ENCODE measurements around the gene PDZRN3.

The PDZRN3 gene

GRCh38 chr3:73493543-73494308 lies 131.0 kb downstream of the PDZRN3 start:
- Histone ChIP-seq H3K27me3 (no peaks in the 10 kb centered on the region), H3K4me3 (no peak overlapping the region), H3K36me3 (no peaks in the 10 kb centered on the region), H3K27ac (peak overlapping the region; percentile 29 to 30), H3K9me3 (no peaks in the 10 kb centered on the region), H3K4me1 (peaks cover 0 to 65% (median 26%) of the 10 kb centered on the region in 4 donors)
- TF ChIP-seq CTCF (IDR thresholded peaks at IDR 0.05): no peak
- no peak for DNase-seq
- intact Hi-C loops (cut with DNase I; ENCODE audit: low total_unique reads): no loop called here

- Histone ChIP-seq H3K27me3 (no peaks in the 10 kb centered on the region), H3K4me1 (peaks cover 0 to 77% (median 32%) of the 10 kb centered on the region in 4 donors), H3K36me3 (no peaks in the 10 kb centered on the region)
These were observed 132.6 kb downstream of the PDZRN3 start for GRCh38 chr3:73492186-73492585.

GRCh38 chr3:73491287-73491662 lies 133.5 kb downstream of the PDZRN3 start:
- H3K4me1 ChIP-seq: peaks cover 0 to 75% (median 33%) of the 10 kb centered on the region in 4 donors
- intact Hi-C loops (cut with DNase I; ENCODE audit: low total_unique reads): no loop called here

More at GRCh38 chr3:73492186-73492585, 132.6 kb downstream of the PDZRN3 start:
- TF ChIP-seq CTCF (IDR thresholded peaks at IDR 0.05): no peak
- DNase-seq: no peak
- no peaks in the 10 kb centered on the region for H3K9me3 ChIP-seq
- no peak overlapping the region for H3K27ac ChIP-seq
- no peak overlapping the region for H3K4me3 ChIP-seq
- intact Hi-C loops (cut with DNase I; ENCODE audit: low total_unique reads): no loop called here

GRCh38 chr3:73490453-73491286 lies 134.1 kb downstream of the PDZRN3 start:
- Histone ChIP-seq H3K9me3 (no peaks in the 10 kb centered on the region), H3K36me3 (no peaks in the 10 kb centered on the region), H3K4me3 (no peak overlapping the region), H3K27me3 (no peaks in the 10 kb centered on the region), H3K27ac (no peak overlapping the region), H3K4me1 (peaks cover 0 to 77% (median 37%) of the 10 kb centered on the region in 4 donors)
- intact Hi-C loops (cut with DNase I; ENCODE audit: low total_unique reads): no loop called here
- DNase-seq: no peak
- TF ChIP-seq CTCF (IDR thresholded peaks at IDR 0.05): no peak

More at GRCh38 chr3:73491287-73491662, 133.5 kb downstream of the PDZRN3 start:
- DNase-seq: no peak
- no peaks in the 10 kb centered on the region for H3K36me3 ChIP-seq
- no peak overlapping the region for H3K4me3 ChIP-seq
- no peaks in the 10 kb centered on the region for H3K9me3 ChIP-seq
- H3K27me3 ChIP-seq: no peaks in the 10 kb centered on the region
- H3K27ac ChIP-seq: no peak overlapping the region
- TF ChIP-seq CTCF (IDR thresholded peaks at IDR 0.05): no peak

- H3K4me1 ChIP-seq: peaks cover 0 to 52% (median 23%) of the 10 kb centered on the region in 4 donors
These were observed 138.8 kb downstream of the PDZRN3 start for GRCh38 chr3:73485877-73486330.

More at GRCh38 chr3:73485877-73486330, 138.8 kb downstream of the PDZRN3 start:
- DNase-seq: no peak
- no peak for TF ChIP-seq CTCF (IDR thresholded peaks at IDR 0.05)
- H3K4me3 ChIP-seq: no peak overlapping the region
- H3K27ac ChIP-seq: no peak overlapping the region
- intact Hi-C loops (cut with DNase I; ENCODE audit: low total_unique reads): no loop called here
- H3K27me3 ChIP-seq: no peaks in the 10 kb centered on the region
- no peaks in the 10 kb centered on the region for H3K36me3 ChIP-seq
- no peaks in the 10 kb centered on the region for H3K9me3 ChIP-seq

Measured in tibial artery (tissue), 4 donors.